H1 (cell line): ENCODE results near the gene LPCAT3. TPM values are rescaled to one million over a fixed set of nuclear protein-coding genes. Genes with fewer than 3 reads are reported as not detected.
A peak's percentile ranks its signal among the peaks of the same experiment; 100 is the strongest.

Source experiments
- ATF2 ChIP-seq: IDR thresholded peaks from 2 replicates; pipeline ENCODE4 v1.6.1; 2012; ENCODE audit warnings: low read length, inconsistent platforms
- BRCA1 ChIP-seq: IDR thresholded peaks from 2 replicates; pipeline ENCODE4 v1.6.1; 2012; ENCODE audit warnings: low read depth, low read length, improper control_type of control experiment
- CHD7 ChIP-seq: fragments of 300-600 bp; sonication (generic); IDR thresholded peaks from 2 replicates; pipeline ENCODE4 v1.7.1; 2012; ENCODE audit warnings: low read length, moderate library complexity, mild to moderate bottlenecking, inconsistent platforms; ENCODE audit not compliant: insufficient replicate concordance
- MAX ChIP-seq: IDR thresholded peaks from 2 replicates; pipeline ENCODE4 v1.6.1; 2012; ENCODE audit warnings: inconsistent platforms
- TCF12 ChIP-seq: IDR thresholded peaks from 2 replicates; pipeline ENCODE4 v1.6.1; 2011; ENCODE audit warnings: low read depth, mild to moderate bottlenecking, low read length
- TEAD4 ChIP-seq: IDR thresholded peaks from 2 replicates; pipeline ENCODE4 v1.6.1; 2012; ENCODE audit warnings: low read depth, low read length, inconsistent platforms, mixed read lengths
- polyA plus RNA-seq, 7 experiments: library from polyadenylated mRNA; depleted of rRNA in 3 of 7; stranded (reverse) in 5 of 7; unstranded in 2 of 7; fragments of >200 nt in 5 of 7; fragments of 200-250 nt in 2 of 7; gene quantifications; 1 replicate in 5 of 7; 2 replicates in 1 of 7; 4 replicates in 1 of 7; pipeline versions ENCODE4 v1.2.1 to v1.2.3, GENCODE V29; 2011 to 2013; ENCODE audit warnings: missing spikeins in 2 of 7, mixed read lengths in 2 of 7
- total RNA-seq: library from RNA; stranded (reverse); fragmentation: NEBNext Ultra II Directional; extraction: Animal tissue kit (Norgen Biotek cat#: 25700); gene quantifications from 2 replicates; pipeline ENCODE4 v1.2.1, GENCODE V29; 2021

LPCAT3 gene
- total and polyA plus RNA-seq, 2 of the 8 experiments (the other 6 are each of a cell fraction or from before 2014, with no cell fraction given) = 55.8 to 70.4 TPM

GRCh38 chr12:6946033-6946919, 72.0 kb downstream of the LPCAT3 start (continued):
- TF ChIP-seq TEAD4 (no peak), BRCA1 (no peak), ATF2 (0 out of 2 replicates have a peak, but pooled peaks have one; percentile 65), TCF12 (no peak), CHD7 (no peak), MAX (0 out of 2 replicates have a peak, but pooled peaks have one; percentile 33)
